ENCODE data around the gene BCL11B.

GRCh38 chr14:99132821-99133635 is 139.0 kb downstream of the BCL11B start:
- no peak for TF ChIP-seq FOXA1 (IDR thresholded peaks at IDR 0.05)
- no peak for TF ChIP-seq ARNT (IDR thresholded peaks at IDR 0.05)
- no peak for TF ChIP-seq HDGF (IDR thresholded peaks at IDR 0.05; ENCODE audit: borderline replicate concordance)
- TF ChIP-seq SUZ12 (IDR thresholded peaks at IDR 0.05) = no peak
- TF ChIP-seq ELF4 (IDR thresholded peaks at IDR 0.05) = no peak
- TF ChIP-seq CTBP1 (IDR thresholded peaks at IDR 0.05; ENCODE audit: borderline replicate concordance) = no peak
- TF ChIP-seq SP1 (IDR thresholded peaks at IDR 0.05) = no peak
- TF ChIP-seq TARDBP (IDR thresholded peaks at IDR 0.05) = no peak
- TF ChIP-seq FOXM1 (IDR thresholded peaks at IDR 0.05; ENCODE audit: borderline replicate concordance) = no peak

Data from HEK293T (cell line).